Fibroblast of lung (primary cell): ENCODE data around the gene TMEM119.

Source experiments
- CTCF ChIP-seq, 2 donors: IDR thresholded peaks in 1 of 2; conservative IDR thresholded peaks in 1 of 2; 1 replicate in 1 of 2; 2 replicates in 1 of 2; pipeline ENCODE4 v1.5.1; 2011 to 2012; ENCODE audit warnings: low read length in 2 of 2, control low read depth in 1 of 2, inconsistent platforms in 1 of 2, low read depth in 1 of 2, mild to moderate bottlenecking in 1 of 2
- EZH2 ChIP-seq: IDR thresholded peaks from 2 replicates; pipeline ENCODE4 v1.5.1; 2012; ENCODE audit warnings: low read length, control low read depth, mild to moderate bottlenecking; ENCODE audit errors: missing control alignments

- TF ChIP-seq CTCF (conservative IDR thresholded peaks at IDR 0.05 in 1 of 2, IDR thresholded peaks at IDR 0.05 in 1 of 2; ENCODE audit: low read depth in 1 of 2, low read length in 2 of 2) (no peak), EZH2 (no peak)
These were observed 34.1 kb downstream of the TMEM119 start for GRCh38 chr12:108563804-108564151.
